Neural progenitor cell (in vitro differentiated cells): ENCODE measurements around the gene RAD51B. TPM values are rescaled to one million over a fixed set of nuclear protein-coding genes. Genes with fewer than 3 reads are reported as not detected.

Experiments used
- DNase-seq: peaks from one replicate; pipeline ENCODE4 v3.0.0-alpha.2; 2016; ENCODE audit warnings: low spot score
- H2AFZ ChIP-seq: fragments of 200-600 bp; sonication (generic); replicated peaks from 2 replicates; pipeline ENCODE4 v1.6.1; 2016; ENCODE audit warnings: antibody characterized with exemption
- H3F3A ChIP-seq: fragments of 200-600 bp; sonication (generic); 2 replicates; pipeline ENCODE4 v1.6.1; 2016; ENCODE audit warnings: antibody characterized with exemption, low read depth
- H3K27ac ChIP-seq: fragments of 200-600 bp; sonication (generic); 2 replicates; pipeline ENCODE4 v1.5.1; 2016; ENCODE audit warnings: mild to moderate bottlenecking
- H3K27me3 ChIP-seq: fragments of 200-600 bp; sonication (generic); 2 replicates; pipeline ENCODE4 v1.6.1; 2016; ENCODE audit warnings: mild to moderate bottlenecking, moderate library complexity
- H3K36me3 ChIP-seq: fragments of 200-600 bp; sonication (generic); 2 replicates; pipeline ENCODE4 v1.5.1; 2016
- H3K4me1 ChIP-seq: fragments of 200-600 bp; sonication (generic); 2 replicates; pipeline ENCODE4 v1.6.1; 2016; ENCODE audit warnings: mixed run types
- H3K4me2 ChIP-seq: fragments of 200-600 bp; sonication (generic); 2 replicates; pipeline ENCODE4 v1.6.1; 2016
- H3K4me3 ChIP-seq: fragments of 200-600 bp; sonication (generic); 2 replicates; pipeline ENCODE4 v1.5.1; 2016
- H3K79me2 ChIP-seq: fragments of 200-600 bp; sonication (generic); 2 replicates; pipeline ENCODE4 v1.6.1; 2016; ENCODE audit warnings: low read depth
- H3K9ac ChIP-seq: fragments of 200-600 bp; sonication (generic); 2 replicates; pipeline ENCODE4 v1.6.1; 2016
- H3K9me3 ChIP-seq: fragments of 200-600 bp; sonication (generic); 2 replicates; pipeline ENCODE4 v1.5.1; 2016; ENCODE audit warnings: low read depth
- H4K20me1 ChIP-seq: fragments of 200-600 bp; sonication (generic); 2 replicates; pipeline ENCODE4 v1.6.1; 2016; ENCODE audit warnings: low read depth
- H3K27ac Mint-ChIP-seq: 3 replicates; pipeline ENCODE4 v1.8.0; 2021; ENCODE audit warnings: mixed read lengths
- H3K27me3 Mint-ChIP-seq: 2 replicates; pipeline ENCODE4 v1.8.0; 2022; ENCODE audit warnings: low read depth, mild to moderate bottlenecking, inconsistent platforms, moderate library complexity, mixed read lengths; ENCODE audit not compliant: insufficient read depth
- H3K36me3 Mint-ChIP-seq: 3 replicates; pipeline ENCODE4 v1.8.0; 2021; ENCODE audit warnings: mixed read lengths
- H3K4me1 Mint-ChIP-seq: 3 replicates; pipeline ENCODE4 v1.8.0; 2021; ENCODE audit warnings: mixed read lengths
- H3K4me3 Mint-ChIP-seq: 3 replicates; pipeline ENCODE4 v1.8.0; 2021; ENCODE audit warnings: mild to moderate bottlenecking, moderate library complexity, mixed read lengths
- H3K9me3 Mint-ChIP-seq: 3 replicates; pipeline ENCODE4 v1.8.0; 2020; ENCODE audit warnings: mixed read lengths
- CTCF ChIP-seq: fragments of 200-600 bp; sonication (generic); IDR thresholded peaks from 2 replicates; pipeline ENCODE4 v1.5.1; 2017; ENCODE audit warnings: antibody characterized with exemption, mild to moderate bottlenecking
- EZH2 ChIP-seq: fragments of 200-600 bp; sonication (generic); IDR thresholded peaks from 2 replicates; pipeline ENCODE4 v1.6.1; 2017; ENCODE audit warnings: antibody characterized with exemption, mild to moderate bottlenecking, moderate library complexity
- EZH2phosphoT487 ChIP-seq: fragments of 200-600 bp; sonication (generic); IDR thresholded peaks from 2 replicates; pipeline ENCODE4 v1.6.1; 2017; ENCODE audit warnings: antibody characterized with exemption
- total RNA-seq: library from RNA; depleted of rRNA; stranded (reverse); fragments of >200 nt; gene quantifications from 2 replicates; pipeline ENCODE4 v1.2.3, GENCODE V29; 2015; ENCODE audit warnings: low replicate concordance

RAD51B gene
- total RNA-seq, 1 donor from 2014 or later = 50.5 TPM

GRCh38 chr14:68241862-68242487 lies 422.4 kb downstream of the RAD51B start:
- Histone ChIP-seq H3K27ac (no peak overlapping the region), H3K9ac (no peak overlapping the region)
- H3K4me1 Mint-ChIP-seq = peaks cover 44% of the 10 kb centered on the region

GRCh38 chr14:68243450-68244010 lies 424.0 kb downstream of the RAD51B start:
- DNase-seq = no peak
- no peaks in the 10 kb centered on the region for H3K36me3 ChIP-seq
- H3K27ac ChIP-seq = no peak overlapping the region
- H3K4me2 ChIP-seq = peak overlapping the region; percentile 25
- H4K20me1 ChIP-seq = no peaks in the 10 kb centered on the region
- no peaks in the 10 kb centered on the region for H3K9me3 ChIP-seq
- H3K4me1 ChIP-seq = peaks cover 43% of the 10 kb centered on the region
- Mint-ChIP-seq H3K4me3 (no peak overlapping the region), H3K36me3 (no peaks in the 10 kb centered on the region), H3K27me3 (no peaks in the 10 kb centered on the region), H3K27ac (peak overlapping the region; percentile 81), H3K9me3 (peaks cover 4% of the 10 kb centered on the region), H3K4me1 (peaks cover 60% of the 10 kb centered on the region)
- no peak for TF ChIP-seq EZH2
- TF ChIP-seq EZH2phosphoT487 = no peak
- no peak for TF ChIP-seq CTCF
- no peak overlapping the region for H2AFZ ChIP-seq
- no peak overlapping the region for H3K9ac ChIP-seq
- H3K79me2 ChIP-seq = no peaks in the 10 kb centered on the region
- no peak overlapping the region for H3K4me3 ChIP-seq
- peaks cover 27% of the 10 kb centered on the region for H3F3A ChIP-seq
- no peaks in the 10 kb centered on the region for H3K27me3 ChIP-seq

More at GRCh38 chr14:68241862-68242487, 422.4 kb downstream of the RAD51B start:
- Mint-ChIP-seq H3K36me3 (no peaks in the 10 kb centered on the region), H3K9me3 (peaks cover 4% of the 10 kb centered on the region), H3K27me3 (no peaks in the 10 kb centered on the region), H3K27ac (peak overlapping the region; percentile 6), H3K4me3 (no peak overlapping the region)
- Histone ChIP-seq H3K36me3 (no peaks in the 10 kb centered on the region), H3K4me2 (no peak overlapping the region), H3K27me3 (no peaks in the 10 kb centered on the region), H4K20me1 (no peaks in the 10 kb centered on the region), H3F3A (peaks cover 27% of the 10 kb centered on the region), H3K9me3 (no peaks in the 10 kb centered on the region), H3K4me1 (peaks cover 42% of the 10 kb centered on the region), H3K79me2 (no peaks in the 10 kb centered on the region), H2AFZ (no peak overlapping the region), H3K4me3 (no peak overlapping the region)
- no peak for TF ChIP-seq EZH2phosphoT487
- TF ChIP-seq CTCF = no peak
- TF ChIP-seq EZH2 = no peak
- DNase-seq = no peak

- H3K27me3 Mint-ChIP-seq = no peaks in the 10 kb centered on the region
- no peak overlapping the region for H3K4me3 Mint-ChIP-seq
- Histone ChIP-seq H3K4me1 (peaks cover 52% of the 10 kb centered on the region), H3K4me2 (peak overlapping the region; percentile 25), H2AFZ (no peak overlapping the region), H3K79me2 (no peaks in the 10 kb centered on the region), H3K4me3 (no peak overlapping the region), H3F3A (peaks cover 34% of the 10 kb centered on the region), H3K36me3 (no peaks in the 10 kb centered on the region), H4K20me1 (no peaks in the 10 kb centered on the region), H3K27ac (no peak overlapping the region), H3K9ac (no peak overlapping the region), H3K27me3 (no peaks in the 10 kb centered on the region), H3K9me3 (no peaks in the 10 kb centered on the region)
- DNase-seq = peak; percentile 65
- peak overlapping the region; percentile 81 for H3K27ac Mint-ChIP-seq
- peaks cover 4% of the 10 kb centered on the region for H3K9me3 Mint-ChIP-seq
- peaks cover 68% of the 10 kb centered on the region for H3K4me1 Mint-ChIP-seq
- H3K36me3 Mint-ChIP-seq = no peaks in the 10 kb centered on the region
- no peak for TF ChIP-seq EZH2phosphoT487
- TF ChIP-seq CTCF = no peak
- no peak for TF ChIP-seq EZH2
These were observed 424.8 kb downstream of the RAD51B start for GRCh38 chr14:68244262-68244980.
